HG02588 (cell line): ENCODE measurements around the gene TAPBP.
"Not testable (repeated sequence)": the region's sequence is repeated elsewhere in the genome, so short reads cannot be mapped to it uniquely, and the experiment has no call there.

ENCODE experiments used
- ATAC-seq: cut with Tn5 transposase; IDR thresholded peaks from one replicate; pipeline ENCODE4 v1.9.1; 2021; ENCODE audit warnings: mild to moderate bottlenecking, moderate library complexity; ENCODE audit not compliant: unreplicated experiment

Gene TAPBP

DNA sequence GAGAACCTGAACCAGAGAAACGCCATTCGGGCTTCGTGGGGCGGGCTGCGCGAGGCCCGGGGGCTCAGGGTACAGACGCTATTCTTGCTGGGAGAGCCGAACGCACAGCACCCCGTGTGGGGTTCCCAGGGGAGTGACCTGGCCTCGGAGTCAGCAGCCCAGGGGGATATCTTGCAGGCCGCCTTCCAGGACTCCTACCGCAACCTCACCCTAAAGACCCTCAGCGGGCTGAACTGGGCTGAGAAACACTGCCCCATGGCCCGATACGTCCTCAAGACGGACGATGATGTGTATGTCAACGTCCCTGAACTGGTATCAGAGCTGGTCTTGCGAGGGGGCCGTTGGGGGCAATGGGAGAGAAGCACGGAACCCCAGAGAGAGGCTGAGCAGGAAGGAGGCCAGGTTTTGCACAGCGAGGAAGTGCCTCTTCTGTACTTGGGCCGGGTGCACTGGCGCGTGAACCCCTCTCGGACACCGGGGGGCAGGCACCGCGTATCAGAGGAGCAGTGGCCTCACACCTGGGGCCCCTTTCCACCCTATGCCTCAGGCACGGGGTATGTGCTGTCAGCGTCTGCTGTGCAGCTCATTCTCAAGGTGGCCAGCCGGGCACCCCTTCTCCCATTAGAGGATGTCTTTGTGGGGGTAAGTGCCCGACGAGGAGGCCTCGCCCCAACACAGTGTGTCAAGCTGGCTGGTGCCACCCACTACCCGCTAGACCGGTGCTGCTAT lies 36.1 kb downstream of the TAPBP start:
- ATAC-seq = no peak

DNA sequence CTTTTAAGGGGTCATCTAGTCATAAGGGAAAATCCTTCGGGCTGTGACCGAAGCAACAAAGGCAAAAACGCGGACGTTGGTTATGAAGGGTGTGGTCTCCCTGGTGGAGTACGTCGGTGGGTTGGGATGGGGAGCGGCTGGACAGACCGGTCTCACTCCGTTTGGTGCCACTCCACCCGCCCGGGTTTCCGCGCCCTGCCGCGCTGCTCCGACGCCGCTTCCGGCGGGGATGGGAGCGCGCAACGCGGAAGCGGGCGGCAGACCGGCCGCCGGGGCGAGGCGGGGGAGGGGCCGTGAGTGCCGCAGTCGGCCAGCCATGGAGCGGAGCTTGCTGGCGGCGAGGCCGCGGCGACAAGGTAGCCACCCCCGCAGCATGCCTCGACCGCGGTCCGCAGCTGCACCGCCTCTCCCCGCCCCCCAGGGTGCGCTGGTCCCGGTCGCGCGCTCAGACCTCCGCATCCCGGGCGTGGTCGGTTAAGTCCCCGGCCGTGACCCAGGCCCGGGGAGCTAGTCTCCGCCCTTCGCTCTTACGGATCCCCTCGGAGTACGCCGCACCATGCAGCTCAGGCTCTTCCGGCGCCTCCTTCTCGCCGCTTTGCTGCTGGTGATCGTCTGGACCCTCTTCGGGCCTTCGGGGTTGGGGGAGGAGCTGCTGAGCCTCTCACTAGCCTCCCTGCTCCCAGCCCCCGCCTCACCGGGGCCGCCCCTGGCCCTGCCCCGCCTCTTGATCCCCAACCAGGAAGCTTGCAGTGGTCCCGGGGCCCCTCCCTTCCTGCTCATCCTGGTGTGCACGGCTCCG lies 36.8 kb downstream of the TAPBP start, which contains the start of gene B3GALT4:
B3GALT4 (plus strand) TSS at position 260 of the 799 bp plus-strand sequence; CDS start at position 557, 297 bp downstream.
- ATAC-seq = peak; percentile 48

DNA sequence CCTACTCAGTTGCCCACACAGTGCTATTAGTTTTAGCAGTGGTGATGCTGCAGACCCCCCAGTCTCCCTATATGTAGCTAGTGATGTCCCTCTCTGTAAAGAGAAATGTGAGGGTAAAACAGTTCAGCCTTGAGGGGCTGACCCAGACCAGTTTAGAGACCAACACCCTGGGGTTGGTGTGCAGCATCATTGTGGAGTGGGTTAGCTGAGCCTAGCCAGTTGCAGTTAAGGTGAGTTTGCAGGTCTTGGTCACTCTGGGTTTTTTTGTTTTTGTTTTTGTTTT lies 37.4 kb downstream of the TAPBP start:
- no peak for ATAC-seq

DNA sequence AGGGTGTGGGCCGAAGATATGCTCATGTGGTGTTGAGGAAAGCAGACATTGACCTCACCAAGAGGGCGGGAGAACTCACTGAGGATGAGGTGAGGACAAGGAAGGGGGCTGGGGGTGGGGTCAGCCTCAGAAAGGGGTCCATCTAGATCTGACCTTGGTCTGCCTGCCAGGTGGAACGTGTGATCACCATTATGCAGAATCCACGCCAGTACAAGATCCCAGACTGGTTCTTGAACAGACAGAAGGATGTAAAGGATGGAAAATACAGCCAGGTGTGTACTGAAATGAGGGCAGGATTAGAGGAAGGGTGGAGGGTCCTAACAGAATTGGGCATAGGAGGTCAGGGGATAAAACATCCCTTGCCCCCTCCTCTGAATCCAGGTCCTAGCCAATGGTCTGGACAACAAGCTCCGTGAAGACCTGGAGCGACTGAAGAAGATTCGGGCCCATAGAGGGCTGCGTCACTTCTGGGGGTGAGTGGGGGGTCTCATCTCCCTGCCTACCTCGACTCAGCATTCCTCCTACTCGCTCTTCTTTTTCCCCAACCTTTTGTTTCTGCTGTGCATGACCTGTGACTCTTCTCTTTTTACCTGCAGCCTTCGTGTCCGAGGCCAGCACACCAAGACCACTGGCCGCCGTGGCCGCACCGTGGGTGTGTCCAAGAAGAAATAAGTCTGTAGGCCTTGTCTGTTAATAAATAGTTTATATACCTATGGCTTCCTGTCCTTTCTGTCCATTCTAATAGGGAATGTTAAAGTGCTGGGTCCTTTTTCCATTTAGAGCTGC lies 37.9 kb downstream of the TAPBP start:
- ATAC-seq = not testable (repeated sequence)

- ATAC-seq = no peak
These were observed 39.7 kb downstream of the TAPBP start for GRCh38 chr6:33273924-33274902.

DNA sequence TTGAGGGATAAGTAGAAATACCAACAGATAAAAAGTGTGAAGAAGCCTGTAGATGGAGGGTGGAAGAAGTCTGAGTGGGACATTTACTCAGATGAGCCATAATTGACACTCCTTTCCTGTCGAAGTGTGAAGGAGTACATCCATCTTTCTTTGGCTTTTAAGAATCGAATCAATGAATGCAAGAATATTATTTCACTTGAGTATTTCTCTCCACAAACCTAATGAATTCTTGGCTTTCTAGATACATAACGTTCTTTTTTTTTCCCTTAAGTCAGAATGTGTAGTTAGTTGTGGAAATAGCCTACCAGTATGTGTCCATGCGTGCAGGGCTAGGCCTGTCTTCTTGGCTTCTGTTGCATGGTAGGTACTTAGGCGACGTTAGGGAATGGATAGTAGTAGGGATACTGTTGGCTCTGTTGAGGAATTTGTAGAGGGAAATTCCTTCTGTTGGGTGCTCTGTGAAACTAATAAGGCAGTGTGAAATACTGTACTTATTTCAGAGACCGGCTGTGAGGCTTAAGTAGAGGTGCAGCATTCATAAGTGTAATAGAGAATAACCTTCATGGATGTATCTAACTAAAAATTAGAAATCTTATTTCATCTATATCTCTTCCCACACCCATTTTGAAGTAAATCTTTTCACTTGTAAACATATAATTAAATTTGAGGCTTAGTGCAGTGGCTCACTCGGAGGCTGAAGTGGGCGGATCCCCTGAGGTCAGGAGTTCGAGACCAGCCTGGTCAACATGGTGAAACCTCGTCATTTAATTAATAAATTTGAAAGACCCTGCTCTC lies 40.6 kb downstream of the TAPBP start:
- ATAC-seq = no peak

GRCh38 chr6:33272275-33273128 lies 41.4 kb downstream of the TAPBP start:
- ATAC-seq = no peak

GRCh38 chr6:33271468-33272274 lies 42.2 kb downstream of the TAPBP start, which contains the start of the genes RPS18 and VPS52:
RPS18 (plus strand) TSS chr6:33272075; CDS start chr6:33272120, 45 bp downstream.
VPS52 (minus strand) TSS chr6:33271876; CDS start chr6:33271675, 201 bp downstream.
- peak; percentile 75 for ATAC-seq

- ATAC-seq = peak; percentile 10
These were observed 42.8 kb downstream of the TAPBP start for GRCh38 chr6:33271117-33271467.

DNA sequence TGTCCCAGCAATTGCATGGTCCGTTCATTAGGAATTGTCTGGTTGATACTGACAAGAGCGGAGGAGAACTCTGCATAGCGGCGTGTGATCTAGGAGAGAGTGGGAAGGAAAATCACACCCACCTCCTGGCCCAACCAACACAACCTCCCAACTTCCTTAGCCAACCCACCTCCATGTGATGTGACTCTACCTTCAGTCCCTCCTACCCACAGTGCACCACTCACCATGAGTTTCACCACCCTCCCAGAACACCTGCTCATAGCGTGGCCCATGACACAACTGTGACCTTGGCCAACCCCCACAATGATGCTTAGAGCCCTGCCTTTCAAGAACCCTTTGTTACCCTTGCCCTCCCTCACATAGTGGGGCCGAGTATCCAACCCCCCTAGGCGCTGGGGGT lies 49.9 kb downstream of the TAPBP start:
- no peak for ATAC-seq

DNA sequence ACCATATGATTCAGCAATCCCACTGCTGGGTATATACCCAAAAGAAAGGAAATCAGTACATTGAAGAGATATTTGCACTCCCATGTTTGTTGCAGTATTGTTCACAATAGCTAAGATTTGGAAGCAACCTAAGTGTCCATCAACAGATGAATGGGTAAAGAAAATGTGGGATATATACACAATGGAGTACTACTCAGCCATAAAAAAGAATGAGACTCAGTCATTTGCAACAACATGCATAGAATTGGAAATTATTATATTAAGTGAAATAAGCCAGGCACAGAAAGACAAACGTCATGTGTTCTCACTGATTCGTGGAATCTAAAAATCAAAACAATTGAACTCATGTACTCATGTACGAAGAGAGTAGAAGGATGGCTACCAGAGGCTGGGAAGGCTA lies 51.4 kb downstream of the TAPBP start:
- ATAC-seq = not testable (repeated sequence)

GRCh38 chr6:33259032-33259431 lies 54.8 kb downstream of the TAPBP start:
- no peak for ATAC-seq

GRCh38 chr6:33254591-33254990 lies 59.3 kb downstream of the TAPBP start:
- ATAC-seq = no peak

GRCh38 chr6:33252759-33253158 lies 61.1 kb downstream of the TAPBP start:
- no peak for ATAC-seq

DNA sequence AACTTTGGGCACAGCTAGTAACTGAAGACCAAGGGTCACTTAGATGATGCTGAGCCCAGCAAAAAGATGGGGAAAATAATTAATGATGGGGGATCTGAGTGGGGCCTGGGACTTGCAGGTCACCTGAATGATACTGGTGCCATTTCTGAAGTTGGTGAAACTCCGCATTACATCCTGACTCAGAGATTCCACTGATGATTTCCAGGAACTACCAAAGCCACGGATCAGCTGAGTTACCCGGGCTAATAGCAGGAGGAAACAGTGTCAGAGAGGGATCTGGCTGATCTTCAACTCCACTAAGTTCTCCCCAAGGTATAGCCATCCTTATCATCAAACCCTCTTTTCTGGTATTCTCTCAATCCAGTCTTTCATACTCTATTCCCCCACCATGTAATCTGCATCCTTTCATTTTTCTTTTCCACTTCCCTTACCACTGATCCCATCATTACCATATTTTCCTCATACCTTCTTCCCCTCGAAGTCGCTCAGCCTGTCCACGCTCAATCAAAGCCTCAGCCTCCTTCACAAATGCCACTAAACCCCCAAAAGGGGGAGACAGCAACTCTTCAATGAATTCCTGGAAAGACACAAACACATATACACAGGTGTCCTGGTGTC lies 62.4 kb downstream of the TAPBP start:
- ATAC-seq = no peak

- no peak for ATAC-seq
These were observed 63.1 kb downstream of the TAPBP start for GRCh38 chr6:33250731-33251130.
